22Rv1 (cell line): ENCODE results near the gene RANBP17.

Source experiments
- H3K27ac ChIP-seq: fragments of 450-650 bp; 2 replicates; pipeline ENCODE4 v1.5.1; 2017
- ZFX ChIP-seq: fragments of 450-650 bp; IDR thresholded peaks from 2 replicates; pipeline ENCODE4 v1.6.1; 2017; ENCODE audit warnings: antibody characterized with exemption, borderline replicate concordance
- TF ChIP-seq, protein P1 (sequence below): fragments of 450-650 bp; IDR thresholded peaks from 2 replicates; pipeline ENCODE4 v1.5.1; 2017; ENCODE audit warnings: mild to moderate bottlenecking

The RANBP17 gene

DNA sequence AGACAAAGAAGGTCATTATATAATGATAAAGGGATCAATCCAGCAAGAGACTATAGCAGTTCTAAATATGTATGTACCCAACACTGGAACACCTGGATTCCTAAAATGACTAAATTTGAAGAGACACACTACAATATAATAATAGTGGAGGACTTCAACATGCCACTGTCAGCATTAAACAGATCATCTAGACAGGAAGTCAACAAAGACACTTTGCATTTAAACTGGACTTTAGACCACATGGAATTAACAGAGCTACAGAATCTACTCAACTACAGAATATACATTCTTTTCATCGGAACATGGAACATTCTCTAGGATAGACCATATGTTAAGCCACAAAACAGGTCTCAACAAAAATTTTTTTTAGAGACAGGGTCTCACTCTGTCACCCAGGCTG lies 388.9 kb downstream of the RANBP17 start:
- no peak for TF ChIP-seq ZFX
- TF ChIP-seq, protein P1, sequence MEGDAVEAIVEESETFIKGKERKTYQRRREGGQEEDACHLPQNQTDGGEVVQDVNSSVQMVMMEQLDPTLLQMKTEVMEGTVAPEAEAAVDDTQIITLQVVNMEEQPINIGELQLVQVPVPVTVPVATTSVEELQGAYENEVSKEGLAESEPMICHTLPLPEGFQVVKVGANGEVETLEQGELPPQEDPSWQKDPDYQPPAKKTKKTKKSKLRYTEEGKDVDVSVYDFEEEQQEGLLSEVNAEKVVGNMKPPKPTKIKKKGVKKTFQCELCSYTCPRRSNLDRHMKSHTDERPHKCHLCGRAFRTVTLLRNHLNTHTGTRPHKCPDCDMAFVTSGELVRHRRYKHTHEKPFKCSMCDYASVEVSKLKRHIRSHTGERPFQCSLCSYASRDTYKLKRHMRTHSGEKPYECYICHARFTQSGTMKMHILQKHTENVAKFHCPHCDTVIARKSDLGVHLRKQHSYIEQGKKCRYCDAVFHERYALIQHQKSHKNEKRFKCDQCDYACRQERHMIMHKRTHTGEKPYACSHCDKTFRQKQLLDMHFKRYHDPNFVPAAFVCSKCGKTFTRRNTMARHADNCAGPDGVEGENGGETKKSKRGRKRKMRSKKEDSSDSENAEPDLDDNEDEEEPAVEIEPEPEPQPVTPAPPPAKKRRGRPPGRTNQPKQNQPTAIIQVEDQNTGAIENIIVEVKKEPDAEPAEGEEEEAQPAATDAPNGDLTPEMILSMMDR, result no peak
- H3K27ac ChIP-seq, result no peak overlapping the region

DNA sequence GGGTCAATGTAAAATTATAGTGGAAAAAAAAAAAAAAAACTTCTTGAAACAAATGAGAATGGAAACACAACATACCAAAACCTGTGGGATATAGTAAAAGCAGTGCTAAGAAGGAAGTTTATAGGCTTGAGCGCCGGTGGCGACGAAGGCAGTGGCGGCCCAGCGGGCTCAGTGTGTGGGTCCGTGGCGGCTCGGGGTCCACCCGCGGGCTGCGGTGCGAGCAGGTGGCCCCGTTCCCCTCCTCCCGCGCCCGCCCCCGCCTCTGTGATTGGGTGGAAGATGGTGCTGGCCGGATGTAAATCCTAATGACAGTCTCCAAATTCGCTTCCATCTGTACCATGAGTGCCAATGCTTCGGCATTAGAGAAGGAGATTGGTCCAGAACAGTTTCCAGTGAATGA lies 389.7 kb downstream of the RANBP17 start:
- H3K27ac ChIP-seq, result no peak overlapping the region
- TF ChIP-seq, protein P1, result no peak
- TF ChIP-seq ZFX, result no peak

- TF ChIP-seq, protein P1, result no peak
- TF ChIP-seq ZFX, result no peak
- H3K27ac ChIP-seq, result no peak overlapping the region
Observed at GRCh38 chr5:171252674-171253073, 390.9 kb downstream of the RANBP17 start.

GRCh38 chr5:171258737-171259415 lies 397.1 kb downstream of the RANBP17 start:
- H3K27ac ChIP-seq, result no peak overlapping the region
- TF ChIP-seq, protein P1, result no peak

- no peak overlapping the region for H3K27ac ChIP-seq
- TF ChIP-seq ZFX, result no peak
- TF ChIP-seq, protein P1, result no peak
Observed at GRCh38 chr5:171261361-171261760, 399.5 kb downstream of the RANBP17 start.

DNA sequence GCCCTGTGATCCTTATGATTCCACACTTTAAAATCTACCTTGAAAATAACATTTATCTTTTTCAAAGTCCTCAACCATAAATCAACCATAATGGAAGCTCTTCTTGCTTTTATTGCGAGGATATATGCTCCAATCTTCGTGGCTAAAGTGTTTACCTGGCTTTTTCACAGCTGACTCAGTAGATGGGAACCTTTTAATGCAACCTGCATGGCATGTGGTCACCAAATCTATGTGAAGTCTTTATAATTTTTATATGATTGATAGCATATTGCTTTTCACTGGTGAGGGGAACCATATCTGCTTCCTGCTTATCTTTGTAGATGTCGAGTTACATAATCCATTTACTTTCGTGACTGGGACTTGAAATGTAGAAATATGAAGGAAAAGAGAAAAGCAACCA lies 400.1 kb downstream of the RANBP17 start:
- no peak overlapping the region for H3K27ac ChIP-seq
- TF ChIP-seq, protein P1, result no peak

DNA sequence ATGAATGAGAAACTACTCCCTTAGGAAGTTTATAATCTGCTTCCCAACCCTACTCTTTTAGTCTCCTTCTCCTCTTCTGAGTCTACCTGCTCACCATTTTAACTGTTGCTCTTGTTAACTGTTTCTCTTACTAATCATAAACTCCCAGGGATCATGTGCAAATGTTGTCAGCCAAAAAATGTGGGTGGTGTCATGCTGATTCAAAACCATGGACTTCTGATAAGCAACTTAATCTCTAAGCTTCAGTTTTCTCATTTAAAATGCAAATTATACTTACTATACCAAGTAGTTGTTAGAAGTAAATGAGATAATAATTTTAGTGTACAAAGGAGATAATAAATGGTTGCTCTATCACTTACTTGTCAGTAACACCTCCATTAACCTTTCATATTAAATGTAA lies 401.4 kb downstream of the RANBP17 start:
- TF ChIP-seq ZFX, result no peak
- TF ChIP-seq, protein P1, result no peak
- no peak overlapping the region for H3K27ac ChIP-seq
